T-helper 1 cell (primary cell): ENCODE data around the gene DDX49.
"Not testable (repeated sequence)": the region's sequence is repeated elsewhere in the genome, so short reads cannot be mapped to it uniquely, and the experiment has no call there.

Experiments
- DNase-seq, 5 donors: peaks; one replicate each; pipeline ENCODE4 v3.0.0-alpha.2; 2012 to 2020

Gene DDX49

GRCh38 chr19:18896421-18896841 is 23.1 kb upstream of the DDX49 start:
- DNase-seq, result no peak

- DNase-seq, result no peak
Observed at GRCh38 chr19:18897094-18898029, 22.2 kb upstream of the DDX49 start.

GRCh38 chr19:18898081-18898606 is 21.4 kb upstream of the DDX49 start:
- DNase-seq, result no peak

- DNase-seq, result no peak
Observed at GRCh38 chr19:18898607-18899408, 20.7 kb upstream of the DDX49 start.

- no peak for DNase-seq
Observed at GRCh38 chr19:18899624-18900560, 19.6 kb upstream of the DDX49 start.

GRCh38 chr19:18900700-18901481 is 18.6 kb upstream of the DDX49 start:
- DNase-seq, result no peak

- DNase-seq, result no peak
Observed at GRCh38 chr19:18901491-18901890, 18.0 kb upstream of the DDX49 start.

- not testable (repeated sequence) for DNase-seq
Observed at GRCh38 chr19:18902519-18902918, 17.0 kb upstream of the DDX49 start.

GRCh38 chr19:18903156-18904037 is 16.1 kb upstream of the DDX49 start:
- peak in 1 of 5 donors; percentile 10 for DNase-seq

- peak in 1 of 5 donors; percentile 8 for DNase-seq
Observed at GRCh38 chr19:18904334-18905057, 15.0 kb upstream of the DDX49 start.

- DNase-seq, result peak in 1 of 5 donors; percentile 11
Observed at GRCh38 chr19:18905058-18905456, 14.5 kb upstream of the DDX49 start.

- DNase-seq, result no peak
Observed at GRCh38 chr19:18905513-18906236, 13.8 kb upstream of the DDX49 start.

GRCh38 chr19:18906605-18907519 is 12.7 kb upstream of the DDX49 start:
- peak in 1 of 5 donors; percentile 8 for DNase-seq

- no peak for DNase-seq
Observed at GRCh38 chr19:18908917-18909619, 10.4 kb upstream of the DDX49 start.

GRCh38 chr19:18910010-18910409 is 9.5 kb upstream of the DDX49 start:
- DNase-seq, result no peak

GRCh38 chr19:18910801-18911436 is 8.6 kb upstream of the DDX49 start:
- peak in 1 of 5 donors; percentile 10 for DNase-seq

GRCh38 chr19:18912933-18913332 is 6.6 kb upstream of the DDX49 start:
- no peak for DNase-seq
